ENCODE data around the gene CD19.
A peak's percentile ranks its signal among the peaks of the same experiment; 100 is the strongest.
"Not testable (repeated sequence)": the region's sequence is repeated elsewhere in the genome, so short reads cannot be mapped to it uniquely, and the experiment has no call there.

CD19 gene

DNA sequence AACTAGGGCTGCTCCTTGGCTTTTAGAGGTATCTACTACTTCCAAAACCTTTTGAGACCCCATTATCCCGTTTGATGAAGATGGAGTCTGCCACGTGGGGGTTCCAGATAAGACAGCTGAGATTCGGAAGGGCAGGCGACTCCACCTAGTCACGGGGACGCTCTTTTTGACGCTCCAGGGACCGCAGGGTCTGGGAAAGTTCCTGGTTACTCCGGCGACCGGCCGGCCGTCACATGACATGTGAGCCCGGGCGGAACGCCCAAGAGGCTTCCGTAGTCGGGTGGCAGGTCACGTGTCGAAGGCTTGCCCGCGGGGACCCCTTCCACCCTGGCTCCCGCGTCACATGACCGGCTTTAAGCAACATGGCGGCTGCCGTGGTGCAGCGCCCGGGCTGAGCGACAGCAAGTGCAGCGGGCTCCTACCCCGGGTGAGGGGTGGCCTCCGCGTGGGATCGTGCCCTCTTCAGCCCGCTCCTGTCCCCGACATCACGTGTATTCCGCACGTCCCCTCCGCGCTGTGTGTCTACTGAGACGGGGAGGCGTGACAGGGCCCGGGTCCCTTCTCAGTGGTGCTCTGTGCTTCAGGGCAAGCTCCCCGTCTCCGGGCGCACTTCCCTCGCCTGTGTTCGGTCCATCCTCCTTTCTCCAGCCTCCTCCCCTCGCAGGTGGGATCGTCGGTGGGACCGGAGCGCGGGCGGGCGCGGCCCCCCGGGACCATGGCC, 42.8 kb downstream of the CD19 start, which contains the start of gene SPNS1:
Gene SPNS1 (plus strand): TSS at position 342 of the 721 bp plus-strand sequence. CDS start 374 bp downstream, at position 716.
- H3K4me3 ChIP-seq (ENCODE audit: low read length) = peak within 1 kb of the TSS; percentile 80
- TF ChIP-seq ZNF274 (IDR thresholded peaks at IDR 0.05; ENCODE audit: low read depth, low read length) = no peak

DNA sequence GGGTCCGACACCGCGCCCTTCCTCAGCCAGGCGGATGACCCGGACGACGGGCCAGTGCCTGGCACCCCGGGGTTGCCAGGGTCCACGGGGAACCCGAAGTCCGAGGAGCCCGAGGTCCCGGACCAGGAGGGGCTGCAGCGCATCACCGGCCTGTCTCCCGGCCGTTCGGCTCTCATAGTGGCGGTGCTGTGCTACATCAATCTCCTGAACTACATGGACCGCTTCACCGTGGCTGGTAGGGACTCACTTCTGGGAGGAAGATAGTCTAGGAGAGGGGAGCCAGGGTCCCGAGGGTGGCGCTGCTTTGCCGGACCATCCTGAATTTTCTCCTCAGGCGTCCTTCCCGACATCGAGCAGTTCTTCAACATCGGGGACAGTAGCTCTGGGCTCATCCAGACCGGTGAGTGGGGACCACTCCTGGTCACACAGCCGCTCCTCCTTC, 43.4 kb downstream of the CD19 start:
- TF ChIP-seq ZNF274 (IDR thresholded peaks at IDR 0.05; ENCODE audit: low read depth, low read length) = no peak

DNA sequence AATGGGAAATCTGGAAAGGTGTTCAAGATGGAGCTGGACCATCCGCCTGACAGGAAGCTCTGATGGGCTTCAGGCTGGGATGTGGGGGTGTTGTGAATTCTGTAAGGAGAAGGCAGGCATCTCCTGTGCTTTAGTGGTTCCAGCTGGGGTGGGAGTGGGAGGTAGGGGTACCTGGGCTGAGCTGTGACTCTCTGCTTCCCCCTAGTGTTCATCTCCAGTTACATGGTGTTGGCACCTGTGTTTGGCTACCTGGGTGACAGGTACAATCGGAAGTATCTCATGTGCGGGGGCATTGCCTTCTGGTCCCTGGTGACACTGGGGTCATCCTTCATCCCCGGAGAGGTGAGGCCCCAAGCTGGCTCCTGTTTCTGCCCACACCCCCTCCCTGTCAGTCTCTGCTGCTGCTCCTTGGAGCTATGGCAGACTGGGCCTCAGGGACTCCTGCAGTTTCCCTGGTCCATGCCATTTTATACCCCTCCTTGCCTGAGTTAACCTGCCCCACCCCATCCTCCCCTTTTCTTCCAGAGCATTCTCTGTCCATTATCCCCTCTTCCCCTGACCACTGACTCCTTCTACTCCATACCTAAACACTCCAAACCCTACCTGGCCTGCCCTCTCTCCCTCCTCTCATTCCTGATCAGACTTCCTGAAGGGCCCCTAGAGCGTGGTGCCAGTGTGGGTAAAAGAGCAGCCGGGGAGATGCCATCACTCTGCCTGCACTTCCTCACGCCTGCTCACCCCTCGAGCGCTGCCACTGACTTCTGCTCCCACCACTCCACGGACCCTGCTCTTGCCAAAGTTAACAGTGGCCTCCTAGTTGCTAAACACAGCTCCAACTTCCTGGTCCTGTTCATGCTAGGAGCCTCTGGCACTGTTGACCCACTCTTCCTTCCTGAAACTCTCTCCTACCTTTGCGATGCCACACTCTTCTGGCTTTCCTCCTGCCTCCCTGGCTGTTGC, 46.2 kb downstream of the CD19 start:
- TF ChIP-seq ZNF274 (IDR thresholded peaks at IDR 0.05; ENCODE audit: low read depth, low read length) = no peak
- no peak overlapping the region for H3K4me3 ChIP-seq (ENCODE audit: low read length)

More for the DNA sequence above, 43.4 kb downstream of the CD19 start:
- peak overlapping the region; percentile 80 for H3K4me3 ChIP-seq (ENCODE audit: low read length)

DNA sequence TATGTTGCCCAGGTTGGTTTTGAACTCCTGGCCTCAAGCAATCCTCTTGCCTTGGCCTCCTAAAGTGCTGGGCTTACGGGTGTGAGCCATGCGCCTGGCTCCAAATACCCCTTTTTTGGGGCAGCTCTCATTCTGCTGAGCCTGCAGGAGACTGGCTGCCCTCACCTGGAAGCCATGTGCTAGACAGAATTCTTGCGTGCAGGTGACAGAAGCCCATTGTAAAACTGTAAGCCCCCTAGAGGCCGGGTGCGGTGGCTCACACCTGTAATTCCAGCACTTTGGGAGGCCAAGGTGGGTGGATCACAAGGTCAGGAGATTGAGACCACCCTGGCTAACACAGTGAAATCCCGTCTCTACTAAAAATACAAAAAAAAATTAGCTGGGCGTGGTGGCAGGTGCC, 48.6 kb downstream of the CD19 start:
- H3K4me3 ChIP-seq (ENCODE audit: low read length) = not testable (repeated sequence)

DNA sequence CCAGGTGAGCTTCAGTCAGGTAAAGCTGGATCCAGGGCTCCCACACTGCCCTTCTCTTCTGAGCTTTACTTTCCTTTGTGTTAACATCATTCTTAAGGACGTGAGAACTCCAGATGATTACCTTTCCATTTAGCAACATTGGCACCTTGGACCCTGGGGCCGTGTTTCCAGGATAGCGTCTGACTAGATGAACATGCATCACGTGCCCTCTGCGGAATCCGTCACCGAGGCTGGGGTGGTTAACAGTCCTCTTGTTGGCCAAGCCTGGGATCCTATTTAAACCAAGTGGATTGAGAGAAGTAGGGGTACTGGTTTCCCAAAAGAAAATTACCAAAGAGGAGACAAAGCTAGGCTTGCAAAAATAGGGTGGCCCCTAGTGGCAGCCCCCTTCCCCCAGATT, 49.2 kb downstream of the CD19 start:
- TF ChIP-seq ZNF274 (IDR thresholded peaks at IDR 0.05; ENCODE audit: low read depth, low read length) = no peak
- no peak overlapping the region for H3K4me3 ChIP-seq (ENCODE audit: low read length)

DNA sequence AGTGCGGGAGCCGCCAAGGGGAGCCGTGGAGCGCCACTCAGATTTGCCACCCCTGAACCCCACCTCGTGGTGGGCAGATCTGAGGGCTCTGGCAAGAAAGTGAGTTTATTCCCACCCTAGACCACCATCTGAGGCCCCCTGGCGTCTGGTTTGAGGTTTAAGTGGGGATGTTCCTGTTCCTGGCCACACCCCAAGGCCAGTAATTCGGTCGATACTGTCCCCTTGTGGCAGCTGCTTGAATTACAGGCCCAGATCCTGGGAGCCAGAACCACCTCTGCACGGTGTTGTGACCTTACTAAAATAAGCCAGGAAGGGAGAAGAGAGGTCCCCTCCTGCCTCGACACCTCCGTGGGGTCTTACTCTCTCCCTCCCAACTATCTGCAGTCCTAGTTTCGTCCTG, 49.7 kb downstream of the CD19 start:
- H3K4me3 ChIP-seq (ENCODE audit: low read length) = no peak overlapping the region

DNA sequence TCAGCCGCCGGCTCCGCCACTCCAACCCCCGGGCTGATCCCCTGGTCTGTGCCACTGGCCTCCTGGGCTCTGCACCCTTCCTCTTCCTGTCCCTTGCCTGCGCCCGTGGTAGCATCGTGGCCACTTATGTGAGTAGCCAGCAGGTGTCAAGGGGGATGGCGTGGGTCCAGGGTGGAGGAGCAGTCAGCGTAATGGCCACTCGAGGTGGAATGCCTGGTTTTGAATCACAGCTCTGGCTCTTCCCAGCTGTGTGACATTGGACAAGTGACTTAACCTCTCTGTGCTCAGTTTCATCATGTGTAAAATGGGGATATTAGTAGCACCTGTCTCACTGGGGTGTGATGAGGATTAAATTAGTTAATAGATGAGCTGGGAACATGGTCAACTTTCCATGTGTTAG, 50.6 kb downstream of the CD19 start:
- H3K4me3 ChIP-seq (ENCODE audit: low read length) = no peak overlapping the region
- no peak for TF ChIP-seq ZNF274 (IDR thresholded peaks at IDR 0.05; ENCODE audit: low read depth, low read length)

More for the DNA sequence above, 49.7 kb downstream of the CD19 start:
- TF ChIP-seq ZNF274 (IDR thresholded peaks at IDR 0.05; ENCODE audit: low read depth, low read length) = no peak

DNA sequence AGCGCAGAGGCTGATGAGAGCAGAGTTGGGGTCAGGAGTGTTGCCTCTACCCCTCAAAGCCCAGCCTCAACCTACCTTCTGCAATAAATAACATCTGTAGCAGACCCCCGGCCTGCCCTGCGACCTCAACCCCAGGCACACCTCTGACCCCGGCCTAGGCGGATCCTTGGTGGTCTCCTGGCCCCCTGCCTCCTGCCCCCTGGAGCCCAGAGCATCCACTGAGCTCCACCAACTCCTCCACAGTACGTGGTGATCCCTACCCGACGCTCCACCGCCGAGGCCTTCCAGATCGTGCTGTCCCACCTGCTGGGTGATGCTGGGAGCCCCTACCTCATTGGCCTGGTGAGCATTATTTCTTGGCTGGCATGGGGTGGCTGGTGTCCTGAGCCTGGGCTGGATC, 51.2 kb downstream of the CD19 start:
- TF ChIP-seq ZNF274 (IDR thresholded peaks at IDR 0.05; ENCODE audit: low read depth, low read length) = no peak
- no peak overlapping the region for H3K4me3 ChIP-seq (ENCODE audit: low read length)

DNA sequence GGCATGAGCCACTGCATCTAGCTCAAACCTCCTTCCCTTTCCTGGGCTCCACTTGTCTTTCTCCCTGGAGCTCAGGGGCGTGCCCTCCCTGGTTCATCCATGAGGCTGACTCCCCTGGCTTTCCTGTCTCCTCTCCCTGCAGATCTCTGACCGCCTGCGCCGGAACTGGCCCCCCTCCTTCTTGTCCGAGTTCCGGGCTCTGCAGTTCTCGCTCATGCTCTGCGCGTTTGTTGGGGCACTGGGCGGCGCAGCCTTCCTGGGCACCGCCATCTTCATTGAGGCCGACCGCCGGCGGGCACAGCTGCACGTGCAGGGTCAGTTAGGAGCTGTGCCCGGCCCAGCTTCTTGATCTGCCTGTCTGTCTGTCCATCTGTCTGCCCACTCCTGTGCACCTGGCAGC, 51.9 kb downstream of the CD19 start:
- H3K4me3 ChIP-seq (ENCODE audit: low read length) = no peak overlapping the region
- no peak for TF ChIP-seq ZNF274 (IDR thresholded peaks at IDR 0.05; ENCODE audit: low read depth, low read length)

DNA sequence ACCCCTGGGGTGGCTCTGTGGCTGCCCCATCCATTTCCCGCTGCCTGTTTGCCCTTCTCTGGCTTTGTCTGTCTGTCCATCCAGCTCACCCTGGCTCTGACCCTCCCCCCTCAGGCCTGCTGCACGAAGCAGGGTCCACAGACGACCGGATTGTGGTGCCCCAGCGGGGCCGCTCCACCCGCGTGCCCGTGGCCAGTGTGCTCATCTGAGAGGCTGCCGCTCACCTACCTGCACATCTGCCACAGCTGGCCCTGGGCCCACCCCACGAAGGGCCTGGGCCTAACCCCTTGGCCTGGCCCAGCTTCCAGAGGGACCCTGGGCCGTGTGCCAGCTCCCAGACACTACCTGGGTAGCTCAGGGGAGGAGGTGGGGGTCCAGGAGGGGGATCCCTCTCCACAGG, 52.3 kb downstream of the CD19 start:
- no peak overlapping the region for H3K4me3 ChIP-seq (ENCODE audit: low read length)
- TF ChIP-seq ZNF274 (IDR thresholded peaks at IDR 0.05; ENCODE audit: low read depth, low read length) = no peak

DNA sequence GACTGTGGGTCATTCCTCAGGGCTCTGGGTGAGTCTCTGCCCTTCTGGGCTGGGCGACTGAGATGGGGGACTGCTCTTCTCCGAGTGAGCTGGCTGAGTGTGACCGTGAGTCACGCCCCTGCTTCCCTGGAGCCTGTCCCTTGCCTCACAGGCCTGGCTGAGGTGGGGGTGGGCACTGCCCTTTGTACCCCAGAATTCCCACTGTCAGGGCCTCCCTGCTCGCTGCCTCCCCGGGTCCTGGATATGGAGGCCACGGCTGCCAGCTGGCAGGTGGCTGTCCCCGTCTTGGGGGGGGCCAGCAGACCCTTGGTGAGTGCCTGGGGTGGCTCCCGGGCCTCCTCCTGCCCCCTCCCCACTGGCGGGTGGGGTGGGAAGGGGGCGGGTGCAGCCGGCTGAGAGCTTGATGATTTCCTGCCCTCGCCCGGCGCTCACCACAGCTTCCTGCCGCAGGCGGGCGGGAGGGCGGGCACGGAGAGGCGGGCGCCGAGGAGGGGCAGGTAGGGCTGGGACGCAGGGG, 52.9 kb downstream of the CD19 start, which contains the start of gene LAT:
Gene LAT (plus strand): TSS at position 434 of the 517 bp plus-strand sequence. CDS start 366 bp downstream, outside the sequence.
- peak within 1 kb of the TSS; percentile 50; the same call in 1 of the 2 replicates for H3K4me3 ChIP-seq (ENCODE audit: low read length)

DNA sequence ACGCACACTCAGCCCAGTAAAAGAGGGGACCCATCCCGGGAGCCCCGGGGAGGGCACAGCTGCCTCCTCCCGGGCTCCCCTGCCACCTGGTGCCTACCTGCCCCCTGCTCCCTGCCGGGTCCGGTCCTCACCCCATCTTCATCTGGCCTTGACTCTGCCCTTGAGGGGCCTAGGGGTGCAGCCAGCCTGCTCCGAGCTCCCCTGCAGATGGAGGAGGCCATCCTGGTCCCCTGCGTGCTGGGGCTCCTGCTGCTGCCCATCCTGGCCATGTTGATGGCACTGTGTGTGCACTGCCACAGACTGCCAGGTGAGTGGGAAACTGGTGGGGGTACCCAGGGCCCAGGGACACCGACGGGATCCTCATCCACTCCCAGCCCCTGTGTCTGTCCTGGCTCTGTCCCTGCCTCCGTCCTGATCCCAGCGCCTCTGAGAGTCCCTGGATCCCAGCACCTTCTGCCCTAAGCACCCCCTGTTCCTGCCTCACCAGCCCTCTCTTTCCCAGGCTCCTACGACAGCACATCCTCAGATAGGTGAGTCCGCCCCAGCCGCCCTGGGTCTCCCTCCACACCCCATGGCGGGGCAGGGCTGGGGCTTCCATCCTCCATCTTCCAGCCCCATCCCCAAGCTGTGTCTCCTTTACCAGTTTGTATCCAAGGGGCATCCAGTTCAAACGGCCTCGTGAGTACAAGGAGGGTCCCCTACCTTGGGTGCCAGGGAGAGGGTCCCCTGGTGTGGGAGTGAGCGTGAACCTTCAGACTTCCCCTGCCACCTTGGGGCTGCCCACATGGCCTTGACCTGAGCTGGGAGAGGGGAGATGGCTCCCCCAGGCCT, 53.7 kb downstream of the CD19 start:
- H3K4me3 ChIP-seq (ENCODE audit: low read length) = peak overlapping the region; percentile 50; the same call in 1 of the 2 replicates
- TF ChIP-seq ZNF274 (IDR thresholded peaks at IDR 0.05; ENCODE audit: low read depth, low read length) = no peak

More for the DNA sequence above, 52.9 kb downstream of the CD19 start, which contains the start of gene LAT:
- TF ChIP-seq ZNF274 (IDR thresholded peaks at IDR 0.05; ENCODE audit: low read depth, low read length) = no peak

DNA sequence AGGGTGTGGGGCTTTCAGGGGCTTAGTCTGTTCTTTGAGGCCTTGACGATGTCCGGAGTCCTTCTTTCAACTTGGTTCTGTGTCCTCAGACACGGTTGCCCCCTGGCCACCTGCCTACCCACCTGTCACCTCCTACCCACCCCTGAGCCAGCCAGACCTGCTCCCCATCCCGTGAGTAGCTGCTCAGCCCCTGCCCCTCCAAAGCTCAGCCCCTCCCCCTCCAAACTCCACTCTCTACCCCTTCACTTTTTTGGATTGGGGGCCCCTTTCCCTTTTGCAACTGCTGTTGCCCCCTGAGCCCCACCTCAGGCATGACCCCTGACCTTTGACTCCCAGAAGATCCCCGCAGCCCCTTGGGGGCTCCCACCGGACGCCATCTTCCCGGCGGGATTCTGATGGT, 54.3 kb downstream of the CD19 start:
- no peak overlapping the region for H3K4me3 ChIP-seq (ENCODE audit: low read length)
- no peak for TF ChIP-seq ZNF274 (IDR thresholded peaks at IDR 0.05; ENCODE audit: low read depth, low read length)
